Esophagus (tissue), 2 donors: ENCODE data around the gene AGBL1. TPM values are rescaled to one million over a fixed set of nuclear protein-coding genes. Genes with fewer than 3 reads are reported as not detected.

Experiments used
- H3K27ac ChIP-seq, 2 donors: one replicate each; pipeline ENCODE4 v1.5.1; 2013; ENCODE audit warnings: low read depth in 2 of 2, mild to moderate bottlenecking in 2 of 2, inconsistent platforms in 1 of 2, low read length in 1 of 2, moderate library complexity in 1 of 2
- H3K27me3 ChIP-seq, 2 donors: one replicate each; pipeline ENCODE4 v1.6.1; 2013; ENCODE audit warnings: low read length in 2 of 2, control low read depth in 1 of 2, mild to moderate bottlenecking in 1 of 2; ENCODE audit not compliant: insufficient read depth in 2 of 2, control insufficient read depth in 1 of 2
- H3K36me3 ChIP-seq, 2 donors: one replicate each; pipeline ENCODE4 v1.6.1; 2013; ENCODE audit warnings: low read length in 1 of 2; ENCODE audit not compliant: control insufficient read depth in 2 of 2, insufficient read depth in 2 of 2
- H3K4me1 ChIP-seq, 2 donors: one replicate each; pipeline ENCODE4 v1.6.1; 2013; ENCODE audit warnings: low read length in 1 of 2; ENCODE audit not compliant: control insufficient read depth in 2 of 2, insufficient read depth in 2 of 2
- H3K4me3 ChIP-seq, 2 donors: one replicate each; pipeline ENCODE4 v1.5.1; 2013; ENCODE audit warnings: low read length in 2 of 2, mild to moderate bottlenecking in 2 of 2, low read depth in 1 of 2, moderate library complexity in 1 of 2
- H3K9me3 ChIP-seq, 2 donors: one replicate each; pipeline ENCODE4 v1.6.1; 2013; ENCODE audit warnings: mild to moderate bottlenecking in 2 of 2, low read depth in 1 of 2, low read length in 1 of 2, moderate library complexity in 1 of 2; ENCODE audit not compliant: control insufficient read depth in 2 of 2, insufficient read depth in 1 of 2
- WGBS, 2 donors: extraction: QIAGEN DNeasy Blood & Tissue Kit; methylation state at CpG; one replicate each; pipeline ENCODE4 v1.1.7; 2013; 5-methylcytosine and 5-hydroxymethylcytosine counted together
- polyA plus RNA-seq, 2 donors: library from polyadenylated mRNA; stranded (reverse); fragments of 200-250 nt; gene quantifications; one replicate each; pipeline ENCODE4 v1.2.3, GENCODE V29; 2013
- donor health status: healthy with polysubstance abuse.
- donor health status: Bipolar disorder and iron deficiency.

The AGBL1 gene
- polyA plus RNA-seq, 2 donors: 0.01 TPM; not detected in 1

GRCh38 chr15:86813892-86814291 lies 734.2 kb downstream of the AGBL1 start:
- Histone ChIP-seq H3K4me1 (no peaks in the 10 kb centered on the region), H3K27ac (no peak overlapping the region), H3K9me3 (no peaks in the 10 kb centered on the region), H3K27me3 (peaks cover 0 to 2% of the 10 kb centered on the region in 2 donors), H3K4me3 (no peak overlapping the region), H3K36me3 (no peaks in the 10 kb centered on the region)
- WGBS, 2 donors: 94% methylated on average over 7 of the region's 7 CpGs

- Histone ChIP-seq H3K9me3 (no peaks in the 10 kb centered on the region), H3K27ac (no peak overlapping the region), H3K27me3 (no peaks in the 10 kb centered on the region), H3K36me3 (no peaks in the 10 kb centered on the region), H3K4me1 (no peaks in the 10 kb centered on the region), H3K4me3 (no peak overlapping the region)
- 78 to 81% methylated on average over 1 of the region's 1 CpG for WGBS, 2 donors
Observed at GRCh38 chr15:86829245-86829644, 749.6 kb downstream of the AGBL1 start.

- Histone ChIP-seq H3K36me3 (no peaks in the 10 kb centered on the region), H3K27me3 (no peaks in the 10 kb centered on the region), H3K4me3 (no peak overlapping the region), H3K27ac (no peak overlapping the region), H3K4me1 (no peaks in the 10 kb centered on the region), H3K9me3 (no peaks in the 10 kb centered on the region)
- 80 to 93% methylated on average over 1 of the region's 1 CpG for WGBS, 2 donors
Observed at GRCh38 chr15:86830304-86830703, 750.6 kb downstream of the AGBL1 start.

- Histone ChIP-seq H3K36me3 (no peaks in the 10 kb centered on the region), H3K27me3 (no peaks in the 10 kb centered on the region), H3K4me1 (no peaks in the 10 kb centered on the region), H3K9me3 (no peaks in the 10 kb centered on the region), H3K27ac (no peak overlapping the region), H3K4me3 (no peak overlapping the region)
- WGBS, 2 donors: 62 to 63% methylated on average over 2 of the region's 2 CpGs
Observed at GRCh38 chr15:86833595-86833994, 753.9 kb downstream of the AGBL1 start.

GRCh38 chr15:86834115-86834863 lies 754.6 kb downstream of the AGBL1 start:
- H3K4me1 ChIP-seq: no peaks in the 10 kb centered on the region
- WGBS, 2 donors: 78 to 86% methylated on average over 7 of the region's 7 CpGs
- H3K4me3 ChIP-seq: no peak overlapping the region
- H3K36me3 ChIP-seq: no peaks in the 10 kb centered on the region
- no peaks in the 10 kb centered on the region for H3K27me3 ChIP-seq
- no peak overlapping the region for H3K27ac ChIP-seq
- H3K9me3 ChIP-seq: no peaks in the 10 kb centered on the region

GRCh38 chr15:86837294-86838061 lies 757.8 kb downstream of the AGBL1 start:
- Histone ChIP-seq H3K4me1 (no peaks in the 10 kb centered on the region), H3K9me3 (no peaks in the 10 kb centered on the region), H3K27ac (no peak overlapping the region), H3K4me3 (no peak overlapping the region), H3K36me3 (no peaks in the 10 kb centered on the region), H3K27me3 (no peaks in the 10 kb centered on the region)
- WGBS, 2 donors: 33 to 34% methylated on average over 4 of the region's 4 CpGs

- Histone ChIP-seq H3K27me3 (no peaks in the 10 kb centered on the region), H3K36me3 (no peaks in the 10 kb centered on the region), H3K9me3 (no peaks in the 10 kb centered on the region), H3K4me1 (no peaks in the 10 kb centered on the region), H3K27ac (no peak overlapping the region), H3K4me3 (no peak overlapping the region)
- WGBS, 2 donors: 75 to 79% methylated on average over 3 of the region's 3 CpGs
Observed at GRCh38 chr15:86839502-86839901, 759.8 kb downstream of the AGBL1 start.

- no peaks in the 10 kb centered on the region for H3K9me3 ChIP-seq
- no peaks in the 10 kb centered on the region for H3K4me1 ChIP-seq
- H3K27me3 ChIP-seq: no peaks in the 10 kb centered on the region
- no peak overlapping the region for H3K4me3 ChIP-seq
- no peaks in the 10 kb centered on the region for H3K36me3 ChIP-seq
- WGBS, 2 donors: 40 to 44% methylated on average over 2 of the region's 2 CpGs
- no peak overlapping the region for H3K27ac ChIP-seq
Observed at GRCh38 chr15:86840996-86841395, 761.3 kb downstream of the AGBL1 start.

GRCh38 chr15:86842199-86842598 lies 762.5 kb downstream of the AGBL1 start:
- Histone ChIP-seq H3K36me3 (no peaks in the 10 kb centered on the region), H3K27ac (no peak overlapping the region), H3K4me3 (no peak overlapping the region), H3K27me3 (no peaks in the 10 kb centered on the region), H3K4me1 (no peaks in the 10 kb centered on the region), H3K9me3 (no peaks in the 10 kb centered on the region)
- 82 to 92% methylated on average over 1 of the region's 1 CpG for WGBS, 2 donors
